ENCODE data around the gene AGXT.

AGXT gene

DNA sequence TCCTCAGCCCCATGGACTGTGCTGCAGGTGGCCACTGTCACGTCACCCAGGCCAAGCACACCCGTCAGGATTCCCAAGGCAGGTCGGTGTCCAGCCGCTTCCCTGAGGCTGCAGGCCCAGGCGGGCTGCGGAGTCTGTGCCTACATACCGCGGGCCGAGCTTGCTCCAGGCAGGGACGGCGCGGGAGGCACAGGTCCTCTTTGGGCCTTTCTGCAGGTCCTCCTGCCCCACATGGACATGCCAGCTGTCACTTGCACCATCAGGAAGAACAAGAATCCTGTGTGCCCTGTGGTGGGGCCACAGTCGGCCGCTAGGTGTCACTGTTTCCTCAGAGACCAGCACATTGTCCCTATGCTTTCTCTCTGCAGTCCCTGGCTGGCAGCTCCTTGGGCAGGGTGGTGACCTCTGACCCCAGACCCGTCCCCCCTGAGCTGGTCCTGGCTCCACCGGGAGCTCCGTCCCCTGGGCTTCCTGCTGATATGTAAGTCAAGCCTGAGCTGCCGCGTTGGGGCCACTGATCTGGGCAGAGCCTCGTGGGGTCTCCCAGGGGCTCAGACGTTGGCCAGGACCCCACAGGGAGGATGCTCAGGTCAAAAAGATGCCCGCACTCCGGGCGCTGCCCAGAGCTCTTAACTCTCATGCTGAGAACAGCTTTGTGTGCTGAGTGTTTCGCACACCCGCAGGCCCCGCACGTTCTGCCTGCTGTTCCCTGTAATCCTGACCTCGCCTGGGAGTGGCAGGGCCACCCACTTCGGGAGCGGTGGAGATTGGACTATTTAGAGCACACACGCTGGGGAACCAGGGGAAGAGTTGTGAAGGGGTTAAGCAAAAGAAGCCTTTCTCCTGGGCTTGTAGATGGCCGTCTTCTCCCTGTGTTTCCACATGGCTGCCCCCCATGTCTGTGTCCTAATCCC, 17.3 kb upstream of the AGXT start:
- H3K4me1 ChIP-seq (ENCODE audit: control extremely low read depth in 1 of 4, control insufficient read depth in 4 of 4, insufficient read depth in 4 of 4, low read length in 3 of 4): no peaks in the 10 kb centered on the region
- ChIA-PET CTCF (interaction anchor here (0.6 to 3.1 kb wide), 17 partner anchors 10 to 808 kb away, joined by 3 to 20 read pairs (median 3); no protein-coding TSS in a partner anchor), POLR2A (no interaction called here)
- H3K27me3 ChIP-seq (replicated peaks in 2 of 5; ENCODE audit: control insufficient read depth in 4 of 5, insufficient read depth in 5 of 5, low read length in 4 of 5): no peaks in the 10 kb centered on the region
- no peaks in the 10 kb centered on the region for H3K36me3 ChIP-seq (ENCODE audit: control insufficient read depth in 4 of 4, insufficient read depth in 4 of 4, low read length in 3 of 4)
- WGBS (ENCODE audit: insufficient coverage): 54% methylated on average over 29 of the region's 33 CpGs
- peaks cover 0 to 14% (median 10%) of the 10 kb centered on the region in 5 experiments for H3K9me3 ChIP-seq (ENCODE audit: control extremely low read depth in 1 of 5, control insufficient read depth in 4 of 5, insufficient read depth in 2 of 5, low read depth in 1 of 5, low read length in 4 of 5)
- H3K27ac ChIP-seq (ENCODE audit: insufficient read depth in 1 of 2, low read depth in 1 of 2, low read length in 2 of 2, poor library complexity in 1 of 2, severe bottlenecking in 2 of 2): no peak overlapping the region
- DNase-seq: peak; percentile 75 to 86 (median 77)
- no peak overlapping the region for H3K4me3 ChIP-seq (ENCODE audit: control insufficient read depth in 1 of 7, extremely low read depth in 1 of 7, insufficient read depth in 4 of 7, low read depth in 2 of 7, low read length in 6 of 7)

DNA sequence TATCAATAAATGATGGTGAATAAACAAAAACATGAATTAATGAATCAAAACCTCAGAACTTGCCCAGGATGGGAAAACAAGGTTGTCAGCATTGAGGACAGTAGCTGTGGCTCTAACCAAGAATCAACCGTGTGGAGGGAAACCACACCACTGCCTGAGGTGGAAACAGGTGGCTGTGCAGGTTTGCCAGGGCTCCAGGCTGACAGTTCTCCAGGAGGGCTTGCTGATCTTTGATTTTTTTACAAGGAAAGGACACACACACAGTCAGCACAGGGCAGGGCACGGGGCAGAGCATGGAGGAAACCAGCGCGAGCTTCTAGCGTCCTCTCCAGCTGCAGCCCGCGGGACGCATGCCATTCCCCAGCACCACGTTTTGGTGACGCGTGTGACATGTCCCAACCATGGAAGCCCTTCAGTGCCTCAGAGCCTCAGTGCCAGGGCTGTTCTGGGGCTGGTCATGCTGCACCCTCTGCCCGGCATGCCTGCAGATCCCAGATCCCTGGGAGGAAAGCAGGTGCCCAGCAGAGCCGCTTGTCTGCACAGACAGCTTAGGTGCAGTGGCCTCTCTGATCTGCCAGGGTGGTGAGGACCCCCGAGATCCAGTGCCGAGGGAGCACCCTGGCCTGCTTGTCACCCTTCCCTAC, 15.8 kb upstream of the AGXT start:
- WGBS (ENCODE audit: insufficient coverage): 87% methylated on average over 12 of the region's 15 CpGs
- CTCF ChIA-PET: interaction anchor here (1.9 to 3.1 kb wide), 5 partner anchors 9 to 807 kb away, joined by 7 to 20 read pairs (median 12); no protein-coding TSS in a partner anchor
- POLR2A ChIA-PET: no interaction called here

DNA sequence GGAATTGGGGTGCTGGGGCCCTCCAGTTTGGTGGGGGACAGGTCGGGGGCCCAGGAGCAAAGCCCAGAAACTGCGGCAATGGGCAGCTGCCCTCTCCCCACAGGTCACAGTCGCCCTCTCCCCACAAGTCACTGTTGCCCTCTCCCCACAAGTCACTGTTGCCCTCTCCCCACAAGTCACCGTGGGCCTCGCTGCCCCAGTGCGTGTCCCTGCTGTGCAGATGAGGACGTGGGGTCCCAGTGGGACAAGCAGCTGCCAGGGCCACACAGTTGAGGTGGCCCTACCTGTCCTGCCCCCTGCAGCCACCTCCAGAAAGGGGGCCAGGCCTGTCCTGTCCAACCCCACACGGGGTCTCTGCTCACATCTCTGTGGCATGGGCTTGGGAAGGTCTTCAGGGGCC, 13.0 kb upstream of the AGXT start:
- H3K36me3 ChIP-seq (ENCODE audit: control insufficient read depth in 4 of 4, insufficient read depth in 4 of 4, low read length in 3 of 4): no peaks in the 10 kb centered on the region
- no peaks in the 10 kb centered on the region for H3K27me3 ChIP-seq (replicated peaks in 2 of 5; ENCODE audit: control insufficient read depth in 4 of 5, insufficient read depth in 5 of 5, low read length in 4 of 5)
- DNase-seq: no peak
- WGBS (ENCODE audit: insufficient coverage): 90% methylated on average over 7 of the region's 8 CpGs
- POLR2A ChIA-PET: no interaction called here
- H3K4me3 ChIP-seq (ENCODE audit: control insufficient read depth in 1 of 7, extremely low read depth in 1 of 7, insufficient read depth in 4 of 7, low read depth in 2 of 7, low read length in 6 of 7): no peak overlapping the region
- CTCF ChIA-PET: no interaction called here
- H3K4me1 ChIP-seq (ENCODE audit: control extremely low read depth in 1 of 4, control insufficient read depth in 4 of 4, insufficient read depth in 4 of 4, low read length in 3 of 4): no peaks in the 10 kb centered on the region
- H3K9me3 ChIP-seq (ENCODE audit: control extremely low read depth in 1 of 5, control insufficient read depth in 4 of 5, insufficient read depth in 2 of 5, low read depth in 1 of 5, low read length in 4 of 5): peaks cover 0 to 14% (median 10%) of the 10 kb centered on the region in 5 experiments
- no peak overlapping the region for H3K27ac ChIP-seq (ENCODE audit: insufficient read depth in 1 of 2, low read depth in 1 of 2, low read length in 2 of 2, poor library complexity in 1 of 2, severe bottlenecking in 2 of 2)

More for the DNA sequence above, 15.8 kb upstream of the AGXT start:
- H3K36me3 ChIP-seq (ENCODE audit: control insufficient read depth in 4 of 4, insufficient read depth in 4 of 4, low read length in 3 of 4): no peaks in the 10 kb centered on the region
- H3K27me3 ChIP-seq (replicated peaks in 2 of 5; ENCODE audit: control insufficient read depth in 4 of 5, insufficient read depth in 5 of 5, low read length in 4 of 5): no peaks in the 10 kb centered on the region
- H3K4me1 ChIP-seq (ENCODE audit: control extremely low read depth in 1 of 4, control insufficient read depth in 4 of 4, insufficient read depth in 4 of 4, low read length in 3 of 4): no peaks in the 10 kb centered on the region
- H3K9me3 ChIP-seq (ENCODE audit: control extremely low read depth in 1 of 5, control insufficient read depth in 4 of 5, insufficient read depth in 2 of 5, low read depth in 1 of 5, low read length in 4 of 5): peaks cover 0 to 14% (median 10%) of the 10 kb centered on the region in 5 experiments
- H3K4me3 ChIP-seq (ENCODE audit: control insufficient read depth in 1 of 7, extremely low read depth in 1 of 7, insufficient read depth in 4 of 7, low read depth in 2 of 7, low read length in 6 of 7): no peak overlapping the region
- no peak for DNase-seq
- no peak overlapping the region for H3K27ac ChIP-seq (ENCODE audit: insufficient read depth in 1 of 2, low read depth in 1 of 2, low read length in 2 of 2, poor library complexity in 1 of 2, severe bottlenecking in 2 of 2)

DNA sequence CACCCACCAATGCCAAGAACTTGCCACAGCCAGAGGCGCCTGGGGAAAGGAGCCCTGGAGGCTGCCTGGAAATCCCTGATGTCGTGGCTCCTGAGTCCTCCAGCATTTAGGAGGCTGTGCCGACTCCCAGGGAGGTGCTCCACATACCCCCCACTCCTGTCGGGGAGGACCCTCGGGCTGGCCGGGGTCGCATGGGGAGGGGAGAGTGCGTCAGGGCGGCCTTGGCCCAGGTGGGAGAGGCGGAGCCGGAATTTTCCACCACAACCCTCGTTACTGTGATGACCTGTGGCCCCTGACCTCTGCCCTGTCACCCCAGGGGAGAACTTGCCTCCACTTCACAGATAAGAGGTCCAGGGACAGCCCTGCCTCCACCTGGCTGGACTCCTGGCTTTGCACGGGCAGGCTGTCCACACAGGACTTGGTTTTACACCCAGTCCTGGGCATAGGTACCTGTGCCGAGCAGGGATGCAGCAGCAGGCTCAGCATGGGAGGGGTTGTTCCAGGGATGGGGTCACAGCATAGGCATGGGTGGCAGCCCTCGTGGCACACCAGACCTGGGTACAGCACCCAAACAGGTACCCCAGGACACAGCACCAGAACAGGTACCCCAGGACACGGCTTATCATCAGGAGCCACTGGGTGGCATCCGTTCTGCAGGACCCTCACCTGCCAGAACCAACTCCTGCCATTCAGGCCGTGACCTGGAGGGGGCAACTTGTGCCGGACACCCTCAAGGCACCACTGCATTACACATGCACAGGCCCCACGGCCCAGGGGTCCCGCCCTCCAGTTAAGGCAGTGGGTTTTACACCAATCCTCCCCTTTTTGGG, 12.3 kb upstream of the AGXT start:
- Histone ChIP-seq H3K36me3 (ENCODE audit: control insufficient read depth in 4 of 4, insufficient read depth in 4 of 4, low read length in 3 of 4) (no peaks in the 10 kb centered on the region), H3K4me3 (ENCODE audit: control insufficient read depth in 1 of 7, extremely low read depth in 1 of 7, insufficient read depth in 4 of 7, low read depth in 2 of 7, low read length in 6 of 7) (no peak overlapping the region), H3K27ac (ENCODE audit: insufficient read depth in 1 of 2, low read depth in 1 of 2, low read length in 2 of 2, poor library complexity in 1 of 2, severe bottlenecking in 2 of 2) (no peak overlapping the region), H3K4me1 (ENCODE audit: control extremely low read depth in 1 of 4, control insufficient read depth in 4 of 4, insufficient read depth in 4 of 4, low read length in 3 of 4) (no peaks in the 10 kb centered on the region), H3K9me3 (ENCODE audit: control extremely low read depth in 1 of 5, control insufficient read depth in 4 of 5, insufficient read depth in 2 of 5, low read depth in 1 of 5, low read length in 4 of 5) (peaks cover 0 to 14% (median 10%) of the 10 kb centered on the region in 5 experiments), H3K27me3 (replicated peaks in 2 of 5; ENCODE audit: control insufficient read depth in 4 of 5, insufficient read depth in 5 of 5, low read length in 4 of 5) (no peaks in the 10 kb centered on the region)
- DNase-seq: no peak
- WGBS (ENCODE audit: insufficient coverage): 79% methylated on average over 13 of the region's 21 CpGs
- POLR2A ChIA-PET: no interaction called here
- CTCF ChIA-PET: no interaction called here

DNA sequence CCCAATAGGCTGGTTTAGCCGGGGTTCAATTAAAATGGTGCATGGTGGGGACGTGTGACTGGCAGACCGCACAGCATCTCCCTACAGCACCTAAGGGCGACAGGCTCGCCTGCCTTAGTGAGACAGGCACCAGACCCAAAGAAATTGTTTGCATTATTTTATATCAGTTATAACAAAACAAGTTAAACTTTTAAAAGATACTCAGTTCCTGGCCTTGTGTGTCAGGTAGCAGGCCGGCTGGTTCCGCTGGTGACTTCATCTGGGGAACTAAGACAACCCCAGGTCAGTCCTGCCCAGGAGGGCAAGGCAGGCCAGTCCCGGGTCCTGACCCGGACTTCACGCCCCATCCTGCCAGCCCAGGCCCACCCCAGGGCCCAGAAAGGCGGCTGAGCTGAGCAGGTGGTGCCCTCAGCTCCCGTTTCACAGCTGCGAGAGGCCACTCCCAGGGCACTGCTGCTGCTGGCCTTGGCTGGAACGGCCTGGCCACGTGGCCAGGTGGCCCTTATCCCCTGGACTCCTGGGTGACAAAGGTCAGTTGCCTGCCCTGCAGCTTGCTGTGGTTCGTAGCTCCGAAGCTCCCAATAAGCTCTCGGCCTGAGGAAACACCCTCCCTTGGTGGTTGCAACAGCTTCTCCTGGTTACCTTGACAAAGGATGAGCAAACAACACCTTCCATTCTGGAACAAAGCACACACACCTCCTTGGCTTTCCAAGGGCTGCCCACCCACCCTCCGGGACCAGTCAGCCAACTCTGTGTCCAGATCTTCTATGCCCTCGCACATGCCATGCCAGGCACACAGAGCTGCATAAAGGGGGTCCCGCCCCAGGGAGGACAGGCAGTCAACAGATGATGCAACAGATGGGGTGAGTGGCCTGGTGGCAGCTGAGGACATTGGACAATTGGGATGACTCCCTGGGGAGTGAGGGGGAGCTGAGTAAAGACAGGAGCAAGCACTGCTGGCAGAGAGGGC, 11.3 kb upstream of the AGXT start:
- H3K4me3 ChIP-seq (ENCODE audit: control insufficient read depth in 1 of 7, extremely low read depth in 1 of 7, insufficient read depth in 4 of 7, low read depth in 2 of 7, low read length in 6 of 7): no peak overlapping the region
- CTCF ChIA-PET: interaction anchor here (1.1 to 1.3 kb wide), 2 partner anchors 10 to 55 kb away, joined by 3 read pairs; no protein-coding TSS in a partner anchor
- no peak overlapping the region for H3K27ac ChIP-seq (ENCODE audit: insufficient read depth in 1 of 2, low read depth in 1 of 2, low read length in 2 of 2, poor library complexity in 1 of 2, severe bottlenecking in 2 of 2)
- no peak for DNase-seq
- POLR2A ChIA-PET: no interaction called here
- no peaks in the 10 kb centered on the region for H3K4me1 ChIP-seq (ENCODE audit: control extremely low read depth in 1 of 4, control insufficient read depth in 4 of 4, insufficient read depth in 4 of 4, low read length in 3 of 4)
- peaks cover 0 to 14% (median 10%) of the 10 kb centered on the region in 5 experiments for H3K9me3 ChIP-seq (ENCODE audit: control extremely low read depth in 1 of 5, control insufficient read depth in 4 of 5, insufficient read depth in 2 of 5, low read depth in 1 of 5, low read length in 4 of 5)
- no peaks in the 10 kb centered on the region for H3K36me3 ChIP-seq (ENCODE audit: control insufficient read depth in 4 of 4, insufficient read depth in 4 of 4, low read length in 3 of 4)
- WGBS (ENCODE audit: insufficient coverage): 96% methylated on average over 12 of the region's 21 CpGs
- no peaks in the 10 kb centered on the region for H3K27me3 ChIP-seq (replicated peaks in 2 of 5; ENCODE audit: control insufficient read depth in 4 of 5, insufficient read depth in 5 of 5, low read length in 4 of 5)

DNA sequence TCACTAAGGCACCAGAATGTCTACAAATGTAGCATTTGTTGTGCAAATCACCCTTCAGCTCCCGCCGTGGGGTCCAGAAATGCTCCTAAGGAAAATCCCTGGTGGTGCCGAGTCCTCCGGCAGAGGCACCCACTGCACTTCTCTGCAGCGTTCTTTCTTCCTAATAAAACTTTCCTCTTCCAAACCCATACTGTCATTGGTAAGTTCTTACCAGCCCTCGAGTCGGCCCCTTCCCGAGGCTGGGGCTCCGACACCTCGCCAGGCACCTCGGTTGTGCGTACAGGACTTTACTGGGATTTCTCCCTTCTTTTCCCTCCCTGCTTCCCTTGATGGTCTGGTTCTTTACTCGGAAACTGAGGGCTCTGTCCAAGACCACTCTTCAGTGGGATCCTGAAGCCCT, 10.3 kb upstream of the AGXT start:
- ChIA-PET POLR2A (no interaction called here), CTCF (interaction anchor here (1.1 to 1.3 kb wide), 2 partner anchors 9 to 54 kb away, joined by 3 read pairs; no protein-coding TSS in a partner anchor)
- H3K27me3 ChIP-seq (replicated peaks in 2 of 5; ENCODE audit: control insufficient read depth in 4 of 5, insufficient read depth in 5 of 5, low read length in 4 of 5): no peaks in the 10 kb centered on the region
- WGBS (ENCODE audit: insufficient coverage): 92% methylated on average over 13 of the region's 13 CpGs
- H3K27ac ChIP-seq (ENCODE audit: insufficient read depth in 1 of 2, low read depth in 1 of 2, low read length in 2 of 2, poor library complexity in 1 of 2, severe bottlenecking in 2 of 2): no peak overlapping the region
- no peak overlapping the region for H3K4me3 ChIP-seq (ENCODE audit: control insufficient read depth in 1 of 7, extremely low read depth in 1 of 7, insufficient read depth in 4 of 7, low read depth in 2 of 7, low read length in 6 of 7)
- no peaks in the 10 kb centered on the region for H3K4me1 ChIP-seq (ENCODE audit: control extremely low read depth in 1 of 4, control insufficient read depth in 4 of 4, insufficient read depth in 4 of 4, low read length in 3 of 4)
- H3K36me3 ChIP-seq (ENCODE audit: control insufficient read depth in 4 of 4, insufficient read depth in 4 of 4, low read length in 3 of 4): no peaks in the 10 kb centered on the region
- H3K9me3 ChIP-seq (ENCODE audit: control extremely low read depth in 1 of 5, control insufficient read depth in 4 of 5, insufficient read depth in 2 of 5, low read depth in 1 of 5, low read length in 4 of 5): peaks cover 0 to 14% (median 10%) of the 10 kb centered on the region in 5 experiments
- no peak for DNase-seq
